Measurements from ENCODE around the gene NSD2.

Gene NSD2

DNA sequence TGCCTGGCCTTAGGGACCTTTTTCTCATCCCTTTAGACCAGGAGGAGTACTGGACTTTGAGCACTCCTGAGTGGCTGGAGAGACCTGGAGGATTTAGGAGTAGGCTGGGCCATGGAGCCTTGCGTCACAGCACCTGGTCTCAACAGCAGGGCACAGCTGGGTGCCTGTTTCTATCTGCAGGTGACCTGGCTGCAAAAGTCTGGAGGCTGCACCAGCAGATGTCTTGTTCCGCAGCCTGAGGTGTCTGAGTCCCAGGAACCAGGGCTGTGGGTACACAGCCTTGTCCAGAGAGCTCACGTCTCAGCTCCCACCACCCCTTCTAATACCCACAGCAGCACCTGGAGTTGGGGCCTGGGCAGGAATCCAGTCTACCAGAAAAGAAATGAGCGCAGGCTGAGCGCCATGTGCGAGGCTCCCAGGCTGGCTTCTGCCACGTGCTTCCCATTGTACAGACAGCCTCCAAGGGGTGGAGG, 5.0 kb upstream of the NSD2 start:
- H3K27ac ChIP-seq (ENCODE audit: low read length) = no peak overlapping the region
- no peaks in the 10 kb centered on the region for H3K36me3 ChIP-seq (ENCODE audit: control insufficient read depth in 2 of 2, insufficient read depth in 2 of 2, low read length in 2 of 2)
- H3K4me3 ChIP-seq (ENCODE audit: low read length in 2 of 2) = no peak overlapping the region
- H3K4me1 ChIP-seq (ENCODE audit: control insufficient read depth, insufficient read depth, low read length) = peaks cover 12% of the 10 kb centered on the region
- H3K9me3 ChIP-seq (ENCODE audit: control insufficient read depth in 2 of 2, low read length in 2 of 2) = no peaks in the 10 kb centered on the region
- peaks cover 28 to 36% of the 10 kb centered on the region in 2 donors for H3K27me3 ChIP-seq (ENCODE audit: control insufficient read depth in 1 of 2, insufficient read depth in 2 of 2, low read length in 2 of 2)
- no peak overlapping the region for H3K9ac ChIP-seq (ENCODE audit: low read length in 2 of 2)

- peak overlapping the region in 1 of 2 donors; percentile 28 for H3K9ac ChIP-seq (ENCODE audit: low read length in 2 of 2)
- peaks cover 19 to 26% of the 10 kb centered on the region in 2 donors for H3K27me3 ChIP-seq (ENCODE audit: control insufficient read depth in 1 of 2, insufficient read depth in 2 of 2, low read length in 2 of 2)
- no peaks in the 10 kb centered on the region for H3K36me3 ChIP-seq (ENCODE audit: control insufficient read depth in 2 of 2, insufficient read depth in 2 of 2, low read length in 2 of 2)
- no peak overlapping the region for H3K4me3 ChIP-seq (ENCODE audit: low read length in 2 of 2)
- peaks cover 17% of the 10 kb centered on the region for H3K4me1 ChIP-seq (ENCODE audit: control insufficient read depth, insufficient read depth, low read length)
- H3K27ac ChIP-seq (ENCODE audit: low read length) = no peak overlapping the region
- no peaks in the 10 kb centered on the region for H3K9me3 ChIP-seq (ENCODE audit: control insufficient read depth in 2 of 2, low read length in 2 of 2)
Measured at GRCh38 chr4:1868293-1868692, 2.9 kb upstream of the NSD2 start.

- Histone ChIP-seq H3K27ac (ENCODE audit: low read length) (no peak overlapping the region), H3K4me1 (ENCODE audit: control insufficient read depth, insufficient read depth, low read length) (peaks cover 17% of the 10 kb centered on the region), H3K9ac (ENCODE audit: low read length in 2 of 2) (no peak overlapping the region), H3K4me3 (ENCODE audit: low read length in 2 of 2) (no peak overlapping the region), H3K27me3 (ENCODE audit: control insufficient read depth in 1 of 2, insufficient read depth in 2 of 2, low read length in 2 of 2) (peaks cover 14 to 21% of the 10 kb centered on the region in 2 donors), H3K36me3 (ENCODE audit: control insufficient read depth in 2 of 2, insufficient read depth in 2 of 2, low read length in 2 of 2) (no peaks in the 10 kb centered on the region), H3K9me3 (ENCODE audit: control insufficient read depth in 2 of 2, low read length in 2 of 2) (no peaks in the 10 kb centered on the region)
Measured at GRCh38 chr4:1868912-1869311, 2.3 kb upstream of the NSD2 start.

GRCh38 chr4:1869530-1870327, 1.5 kb upstream of the NSD2 start:
- peaks cover 17% of the 10 kb centered on the region for H3K4me1 ChIP-seq (ENCODE audit: control insufficient read depth, insufficient read depth, low read length)
- H3K9ac ChIP-seq (ENCODE audit: low read length in 2 of 2) = peak overlapping the region; percentile 76 to 81

DNA sequence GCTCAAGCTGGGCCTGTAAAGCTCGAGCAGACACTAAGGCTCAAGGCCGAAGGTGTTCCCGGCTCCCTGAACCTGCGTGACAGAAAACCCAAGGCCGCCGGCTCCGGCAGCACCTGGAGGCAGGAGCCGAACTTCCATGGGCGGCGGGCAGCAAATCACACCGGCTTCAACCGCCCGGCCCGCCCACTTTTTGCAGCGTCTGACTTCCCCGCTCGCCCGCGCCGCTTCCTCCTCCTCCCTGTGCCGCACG, 940 bp upstream of the NSD2 start:
- Histone ChIP-seq H3K4me3 (ENCODE audit: low read length in 2 of 2) (peak overlapping the region; percentile 66 to 78), H3K36me3 (ENCODE audit: control insufficient read depth in 2 of 2, insufficient read depth in 2 of 2, low read length in 2 of 2) (no peaks in the 10 kb centered on the region), H3K9ac (ENCODE audit: low read length in 2 of 2) (peak overlapping the region; percentile 76 to 81), H3K4me1 (ENCODE audit: control insufficient read depth, insufficient read depth, low read length) (peaks cover 17% of the 10 kb centered on the region), H3K9me3 (ENCODE audit: control insufficient read depth in 2 of 2, low read length in 2 of 2) (no peaks in the 10 kb centered on the region), H3K27ac (ENCODE audit: low read length) (peak overlapping the region; percentile 80), H3K27me3 (ENCODE audit: control insufficient read depth in 1 of 2, insufficient read depth in 2 of 2, low read length in 2 of 2) (peaks cover 10 to 12% of the 10 kb centered on the region in 2 donors)

More at GRCh38 chr4:1869530-1870327, 1.5 kb upstream of the NSD2 start:
- H3K9me3 ChIP-seq (ENCODE audit: control insufficient read depth in 2 of 2, low read length in 2 of 2) = no peaks in the 10 kb centered on the region
- peaks cover 11 to 13% of the 10 kb centered on the region in 2 donors for H3K27me3 ChIP-seq (ENCODE audit: control insufficient read depth in 1 of 2, insufficient read depth in 2 of 2, low read length in 2 of 2)
- peak overlapping the region; percentile 80 for H3K27ac ChIP-seq (ENCODE audit: low read length)
- no peaks in the 10 kb centered on the region for H3K36me3 ChIP-seq (ENCODE audit: control insufficient read depth in 2 of 2, insufficient read depth in 2 of 2, low read length in 2 of 2)
- peak overlapping the region; percentile 66 to 78 for H3K4me3 ChIP-seq (ENCODE audit: low read length in 2 of 2)

DNA sequence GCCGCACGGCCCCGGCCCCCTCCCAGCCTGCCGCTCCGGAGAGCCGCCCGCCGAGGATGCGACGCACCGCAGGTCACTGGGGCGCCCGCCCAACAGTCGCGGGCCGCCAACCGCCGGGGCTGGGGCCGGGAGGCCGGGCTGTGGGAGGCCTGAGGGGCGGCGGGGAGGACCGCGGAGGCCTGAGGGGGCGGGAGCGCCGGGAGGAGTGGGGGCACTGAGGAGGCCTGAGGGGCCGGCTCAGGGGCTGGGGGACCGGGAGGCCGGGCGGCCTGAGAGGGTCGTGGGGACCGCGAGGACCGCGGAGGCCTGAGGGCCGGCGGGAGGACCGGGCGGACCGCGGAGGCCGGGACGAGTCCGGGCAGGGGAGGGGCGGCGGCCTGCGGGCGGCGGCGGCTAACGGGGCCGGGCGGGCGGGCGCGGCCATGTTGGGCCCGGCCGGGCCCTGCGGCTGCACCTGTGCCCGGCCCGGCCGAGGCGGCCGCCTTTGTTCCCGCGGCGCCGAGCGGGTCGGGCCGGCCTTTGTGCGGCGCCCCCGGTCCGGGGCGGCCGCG, 353 bp downstream of the NSD2 start:
- H3K27ac ChIP-seq (ENCODE audit: low read length) = no peak overlapping the region
- H3K4me3 ChIP-seq (ENCODE audit: low read length in 2 of 2) = peak overlapping the region; percentile 64 to 76
- H3K36me3 ChIP-seq (ENCODE audit: control insufficient read depth in 2 of 2, insufficient read depth in 2 of 2, low read length in 2 of 2) = no peaks in the 10 kb centered on the region
- H3K4me1 ChIP-seq (ENCODE audit: control insufficient read depth, insufficient read depth, low read length) = peaks cover 17% of the 10 kb centered on the region
- H3K9me3 ChIP-seq (ENCODE audit: control insufficient read depth in 2 of 2, low read length in 2 of 2) = no peaks in the 10 kb centered on the region
- peak overlapping the region in 1 of 2 donors; percentile 84 for H3K9ac ChIP-seq (ENCODE audit: low read length in 2 of 2)
- H3K27me3 ChIP-seq (ENCODE audit: control insufficient read depth in 1 of 2, insufficient read depth in 2 of 2, low read length in 2 of 2) = peaks cover 3 to 5% of the 10 kb centered on the region in 2 donors

DNA sequence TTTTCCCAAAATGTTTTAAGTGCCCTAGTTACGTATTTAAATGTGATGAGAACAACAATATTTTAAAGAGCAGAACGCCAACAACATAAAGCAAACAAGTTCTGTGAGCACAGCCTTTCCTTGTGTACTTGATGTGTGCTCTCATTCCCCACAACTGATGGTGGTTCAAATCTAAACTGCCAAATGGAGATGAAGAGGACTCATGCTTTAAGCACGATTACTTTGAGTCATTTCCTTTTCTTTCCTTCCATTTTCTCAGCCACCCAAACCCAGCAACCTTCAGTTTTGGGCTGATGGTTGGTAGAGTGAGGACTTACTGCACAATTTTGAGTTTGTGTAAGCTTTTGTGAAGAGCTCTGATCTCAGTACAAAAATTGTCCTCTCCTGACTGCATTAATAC, 1.7 kb downstream of the NSD2 start:
- no peaks in the 10 kb centered on the region for H3K27me3 ChIP-seq (ENCODE audit: control insufficient read depth in 1 of 2, insufficient read depth in 2 of 2, low read length in 2 of 2)
- no peaks in the 10 kb centered on the region for H3K9me3 ChIP-seq (ENCODE audit: control insufficient read depth in 2 of 2, low read length in 2 of 2)
- H3K4me1 ChIP-seq (ENCODE audit: control insufficient read depth, insufficient read depth, low read length) = peaks cover 17% of the 10 kb centered on the region
- H3K36me3 ChIP-seq (ENCODE audit: control insufficient read depth in 2 of 2, insufficient read depth in 2 of 2, low read length in 2 of 2) = no peaks in the 10 kb centered on the region
- no peak overlapping the region for H3K27ac ChIP-seq (ENCODE audit: low read length)
- H3K9ac ChIP-seq (ENCODE audit: low read length in 2 of 2) = peak overlapping the region in 1 of 2 donors; percentile 84
- H3K4me3 ChIP-seq (ENCODE audit: low read length in 2 of 2) = peak overlapping the region in 1 of 2 donors; percentile 76

GRCh38 chr4:1873291-1873690, 2.1 kb downstream of the NSD2 start:
- Histone ChIP-seq H3K9ac (ENCODE audit: low read length in 2 of 2) (peak overlapping the region in 1 of 2 donors; percentile 84), H3K4me3 (ENCODE audit: low read length in 2 of 2) (no peak overlapping the region), H3K9me3 (ENCODE audit: control insufficient read depth in 2 of 2, low read length in 2 of 2) (no peaks in the 10 kb centered on the region), H3K27ac (ENCODE audit: low read length) (no peak overlapping the region), H3K27me3 (ENCODE audit: control insufficient read depth in 1 of 2, insufficient read depth in 2 of 2, low read length in 2 of 2) (no peaks in the 10 kb centered on the region), H3K36me3 (ENCODE audit: control insufficient read depth in 2 of 2, insufficient read depth in 2 of 2, low read length in 2 of 2) (no peaks in the 10 kb centered on the region), H3K4me1 (ENCODE audit: control insufficient read depth, insufficient read depth, low read length) (peaks cover 17% of the 10 kb centered on the region)

DNA sequence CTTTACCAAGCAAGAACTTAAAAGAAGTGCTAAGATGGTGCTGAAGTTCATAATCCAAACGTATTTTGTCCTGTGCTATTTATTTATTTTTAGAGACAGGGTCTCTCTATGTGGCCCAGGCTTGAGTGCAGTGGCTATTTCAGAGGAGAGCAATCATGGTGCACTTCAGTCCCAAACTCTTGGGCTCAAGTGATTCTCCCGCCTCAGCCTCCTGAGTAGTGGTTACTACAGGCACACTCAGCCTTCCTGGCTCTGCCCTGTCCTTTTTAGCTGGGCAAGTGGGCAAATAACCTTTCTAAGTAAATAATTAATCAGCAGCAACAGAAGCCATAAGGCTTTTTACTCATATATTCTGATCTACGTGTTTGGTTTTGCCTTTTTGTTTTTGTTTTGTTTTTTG, 2.6 kb downstream of the NSD2 start:
- peaks cover 21% of the 10 kb centered on the region for H3K4me1 ChIP-seq (ENCODE audit: control insufficient read depth, insufficient read depth, low read length)
- H3K9ac ChIP-seq (ENCODE audit: low read length in 2 of 2) = peak overlapping the region in 1 of 2 donors; percentile 84
- H3K27ac ChIP-seq (ENCODE audit: low read length) = no peak overlapping the region

DNA sequence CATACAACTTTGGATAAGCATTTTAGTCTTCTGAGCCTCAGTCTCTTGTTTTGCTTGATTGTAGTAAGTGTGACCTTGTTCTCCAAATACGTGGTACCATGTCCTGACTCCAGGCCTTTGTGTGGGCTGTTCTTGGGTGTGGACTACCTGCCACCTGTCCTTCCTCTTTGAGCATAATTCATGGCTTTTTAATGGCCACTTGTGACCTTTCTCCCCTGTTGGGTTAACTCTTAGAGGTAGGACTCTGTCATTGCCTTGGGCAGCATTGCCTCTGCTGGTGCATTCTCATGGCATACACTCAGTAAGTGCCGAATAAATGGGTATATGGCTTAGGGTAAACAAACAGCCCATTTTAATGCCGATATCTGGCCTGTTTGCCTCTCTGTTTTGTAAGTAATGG, 3.0 kb downstream of the NSD2 start:
- Histone ChIP-seq H3K27me3 (ENCODE audit: control insufficient read depth in 1 of 2, insufficient read depth in 2 of 2, low read length in 2 of 2) (no peaks in the 10 kb centered on the region), H3K4me3 (ENCODE audit: low read length in 2 of 2) (no peak overlapping the region), H3K9me3 (ENCODE audit: control insufficient read depth in 2 of 2, low read length in 2 of 2) (no peaks in the 10 kb centered on the region), H3K9ac (ENCODE audit: low read length in 2 of 2) (no peak overlapping the region), H3K27ac (ENCODE audit: low read length) (no peak overlapping the region), H3K36me3 (ENCODE audit: control insufficient read depth in 2 of 2, insufficient read depth in 2 of 2, low read length in 2 of 2) (no peaks in the 10 kb centered on the region), H3K4me1 (ENCODE audit: control insufficient read depth, insufficient read depth, low read length) (peaks cover 22% of the 10 kb centered on the region)

More for the DNA sequence above, 2.6 kb downstream of the NSD2 start:
- Histone ChIP-seq H3K27me3 (ENCODE audit: control insufficient read depth in 1 of 2, insufficient read depth in 2 of 2, low read length in 2 of 2) (no peaks in the 10 kb centered on the region), H3K4me3 (ENCODE audit: low read length in 2 of 2) (no peak overlapping the region), H3K36me3 (ENCODE audit: control insufficient read depth in 2 of 2, insufficient read depth in 2 of 2, low read length in 2 of 2) (no peaks in the 10 kb centered on the region), H3K9me3 (ENCODE audit: control insufficient read depth in 2 of 2, low read length in 2 of 2) (no peaks in the 10 kb centered on the region)

DNA sequence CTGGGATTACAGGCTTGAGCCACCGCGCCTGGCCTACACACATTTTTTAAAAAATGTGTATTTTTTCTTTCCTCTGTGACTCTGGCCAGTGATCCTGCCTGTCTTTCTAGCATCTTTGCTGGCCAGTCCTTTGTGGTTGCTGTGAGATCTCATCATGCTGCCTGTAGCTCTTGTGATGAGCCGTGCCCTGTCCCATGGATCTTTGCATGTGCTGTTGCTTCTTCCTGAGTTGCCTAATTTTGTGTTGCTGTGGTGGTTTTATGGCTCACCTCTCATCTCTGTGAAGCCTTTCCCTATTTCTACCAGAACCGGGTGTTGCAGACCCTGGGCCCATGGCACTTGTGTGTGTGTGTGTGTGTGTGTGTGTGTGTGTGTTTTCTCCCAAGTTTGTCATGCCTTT, 8.3 kb downstream of the NSD2 start:
- Histone ChIP-seq H3K9ac (ENCODE audit: low read length in 2 of 2) (no peak overlapping the region), H3K4me1 (ENCODE audit: control insufficient read depth, insufficient read depth, low read length) (peaks cover 5% of the 10 kb centered on the region), H3K9me3 (ENCODE audit: control insufficient read depth in 2 of 2, low read length in 2 of 2) (no peaks in the 10 kb centered on the region), H3K4me3 (ENCODE audit: low read length in 2 of 2) (no peak overlapping the region), H3K27ac (ENCODE audit: low read length) (no peak overlapping the region), H3K36me3 (ENCODE audit: control insufficient read depth in 2 of 2, insufficient read depth in 2 of 2, low read length in 2 of 2) (no peaks in the 10 kb centered on the region), H3K27me3 (ENCODE audit: control insufficient read depth in 1 of 2, insufficient read depth in 2 of 2, low read length in 2 of 2) (no peaks in the 10 kb centered on the region)
